Measurements from ENCODE around the gene RAB6B. TPM values are rescaled to one million over a fixed set of nuclear protein-coding genes. Genes with fewer than 3 reads are reported as not detected.

RAB6B gene
- total and polyA plus RNA-seq, 2 of the 4 experiments (the other 2 are of a cell fraction), result 0.18 to 1.2 TPM

- in situ Hi-C loops (cut with MboI; ENCODE audit: low sequenced_read_pairs), result no loop called here
- no peaks in the 10 kb centered on the region for H3K4me1 ChIP-seq (ENCODE audit: control insufficient read depth, insufficient read depth, low read length)
- H3K23ac ChIP-seq (ENCODE audit: low read depth, low read length), result no peak overlapping the region
- H3K4me3 ChIP-seq (ENCODE audit: insufficient read depth, low read depth, low read length), result no peak overlapping the region
- H3K9me1 ChIP-seq (ENCODE audit: insufficient read depth, low read length), result no peaks in the 10 kb centered on the region
- H2BK15ac ChIP-seq (ENCODE audit: low read depth, low read length), result no peak overlapping the region
- H2AK5ac ChIP-seq (ENCODE audit: low read depth, low read length), result no peak overlapping the region
- no peak overlapping the region for H4K91ac ChIP-seq (ENCODE audit: insufficient read depth, low read depth, low read length)
- no TSS peak for BruUV-seq (replicated peaks)
- peaks cover 7% of the 10 kb centered on the region for H3K27me3 ChIP-seq (ENCODE audit: control insufficient read depth, insufficient read depth, low read length)
- H2BK120ac ChIP-seq (ENCODE audit: low read depth, low read length), result no peak overlapping the region
- H3K4me2 ChIP-seq (ENCODE audit: low read depth, low read length), result no peak overlapping the region
- H3K18ac ChIP-seq (ENCODE audit: low read depth, low read length), result no peak overlapping the region
- no peak overlapping the region for H3K27ac ChIP-seq (ENCODE audit: insufficient read depth, low read length)
- ATAC-seq (ENCODE audit: low read depth) (no peak), DNase-seq (no peak)
- H3K56ac ChIP-seq (ENCODE audit: extremely low read depth, insufficient read depth, low read length), result no peak overlapping the region
- H3K9me3 ChIP-seq (ENCODE audit: control insufficient read depth, insufficient read depth, low read length), result 0 out of 2 replicates have a peak, but pooled peaks cover 1% of the 10 kb centered on the region
- no peak overlapping the region for H2AK9ac ChIP-seq (replicated peaks; ENCODE audit: low read depth, low read length, poor library complexity)
- dilution Hi-C loops (cut with HindIII; ENCODE audit: low sequenced_read_pairs, unreplicated experiment), result no loop called here
- H4K5ac ChIP-seq (ENCODE audit: low read depth, low read length), result no peak overlapping the region
- H2BK5ac ChIP-seq (ENCODE audit: low read depth, low read length, poor library complexity, severe bottlenecking), result no peak overlapping the region
- no peak overlapping the region for H2BK20ac ChIP-seq (ENCODE audit: low read depth, low read length)
- ChIA-PET CTCF (no interaction called here), POLR2A (ENCODE audit: unreplicated experiment) (no interaction called here)
- H3K4ac ChIP-seq (ENCODE audit: low read depth, low read length), result no peak overlapping the region
- 60% methylated on average over 22 of the region's 32 CpGs; no CpG with 5 or more reads in 1 of the 2 experiments for WGBS, 2 experiments (ENCODE audit: extremely low coverage in 2 of 2, insufficient read length in 1 of 2)
- intact Hi-C loops (cut with micrococcal nuclease), result no loop called here
- no peaks in the 10 kb centered on the region for H3K79me1 ChIP-seq (ENCODE audit: low read depth in 1 of 2, low read length in 2 of 2)
- no peaks in the 10 kb centered on the region for H3K36me3 ChIP-seq (ENCODE audit: control insufficient read depth, insufficient read depth, low read length)
- H2AFZ ChIP-seq (replicated peaks; ENCODE audit: low read length, poor library complexity), result no peak overlapping the region
- TF ChIP-seq RFX5 (IDR thresholded peaks at IDR 0.05; ENCODE audit: low read depth, low read length) (no peak), FOS (IDR thresholded peaks at IDR 0.05; ENCODE audit: low read depth, low read length) (no peak), CHD1 (IDR thresholded peaks at IDR 0.05; ENCODE audit: low read depth, low read length) (no peak), MAFK (IDR thresholded peaks at IDR 0.05; ENCODE audit: low read depth, low read length) (no peak), ELK1 (IDR thresholded peaks at IDR 0.05; ENCODE audit: borderline replicate concordance, low read depth, low read length) (no peak), RAD21 (IDR thresholded peaks at IDR 0.05; ENCODE audit: low read length) (no peak), MAZ (IDR thresholded peaks at IDR 0.05; ENCODE audit: borderline replicate concordance, low read depth, low read length) (no peak), MXI1 (IDR thresholded peaks at IDR 0.05; ENCODE audit: borderline replicate concordance, low read depth, low read length) (no peak), BHLHE40 (IDR thresholded peaks at IDR 0.05; ENCODE audit: low read depth, low read length) (no peak), USF2 (IDR thresholded peaks at IDR 0.05; ENCODE audit: low read depth, low read length) (no peak), RCOR1 (IDR thresholded peaks at IDR 0.05; ENCODE audit: insufficient replicate concordance, low read length) (no peak), NFE2L2 (IDR thresholded peaks at IDR 0.05; ENCODE audit: low read depth, low read length) (no peak)
- H4K8ac ChIP-seq (ENCODE audit: low read depth in 2 of 2, low read length in 2 of 2), result no peak overlapping the region
- no peaks in the 10 kb centered on the region for H4K20me1 ChIP-seq (ENCODE audit: insufficient read depth, low read length)
- no peak overlapping the region for H3K9ac ChIP-seq (ENCODE audit: low read depth, low read length)
- no peak overlapping the region for H3K14ac ChIP-seq (replicated peaks; ENCODE audit: low read depth, low read length)
Observed at GRCh38 chr3:133783762-133784161, 111.9 kb downstream of the RAB6B start.
